ENCODE data around the gene SRL. TPM values are rescaled to one million over a fixed set of nuclear protein-coding genes. Genes with fewer than 3 reads are reported as not detected.

The SRL gene
- total and polyA plus RNA-seq, 2 experiments from 2014 or later = not detected

DNA sequence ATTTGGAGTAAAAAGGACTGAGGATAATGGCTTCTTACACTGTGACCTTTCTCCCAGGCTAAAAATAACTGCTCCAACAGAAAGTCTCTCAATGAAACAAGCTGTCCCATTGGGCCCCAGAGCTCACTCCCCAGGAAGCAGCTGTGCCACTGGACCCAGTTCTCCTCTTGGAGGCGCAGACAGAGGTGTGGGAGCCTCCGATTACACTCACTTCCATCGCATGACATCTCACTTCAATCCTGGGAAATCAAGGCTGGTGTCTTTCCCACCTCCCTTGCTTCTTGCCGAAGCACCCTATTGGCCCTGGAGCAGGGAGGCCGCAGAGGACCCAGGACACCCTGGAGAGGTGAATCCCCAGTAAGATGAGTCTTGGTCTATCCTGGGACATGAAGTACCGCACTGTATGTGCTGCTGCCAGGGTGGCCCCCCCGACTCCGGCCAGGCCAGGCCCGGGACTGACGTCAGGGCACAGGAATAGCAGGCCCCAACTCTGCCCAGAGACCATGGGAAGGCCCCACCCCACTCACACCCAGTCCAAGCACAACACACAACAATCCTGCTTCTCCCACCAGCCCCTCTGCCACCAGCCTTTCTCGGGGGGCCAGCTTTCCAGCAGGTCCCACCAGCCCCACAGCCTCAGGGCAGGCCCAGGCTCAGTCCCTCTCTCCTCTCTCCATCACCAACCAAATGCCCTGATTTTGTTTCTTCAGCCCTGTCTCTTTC lies 29.5 kb downstream of the SRL start:
- no peak overlapping the region for H3K4me3 ChIP-seq
- H2AFZ ChIP-seq = no peak overlapping the region
- Mint-ChIP-seq H3K27me3 (ENCODE audit: insufficient read depth, low read depth, poor library complexity) (peaks cover 5% of the 10 kb centered on the region), H3K36me3 (ENCODE audit: low read depth) (no peaks in the 10 kb centered on the region; the same call in 2 of the 3 replicates), H3K9me3 (no peaks in the 10 kb centered on the region; the same call in 2 of the 3 replicates), H3K27ac (no peak overlapping the region), H3K4me1 (peaks cover 14% of the 10 kb centered on the region), H3K4me3 (no peak overlapping the region)
- no peak for ATAC-seq
- H3K4me1 ChIP-seq (ENCODE audit: insufficient read depth) = peaks cover 5% of the 10 kb centered on the region
- H3K27me3 ChIP-seq (ENCODE audit: insufficient read depth) = no peaks in the 10 kb centered on the region
- DNase-seq (ENCODE audit: low spot score) = no peak
- H4K20me1 ChIP-seq (replicated peaks; ENCODE audit: insufficient read depth) = no peaks in the 10 kb centered on the region
- H3K9me2 ChIP-seq (ENCODE audit: insufficient read depth) = 0 out of 2 replicates have a peak, but pooled peaks cover 5% of the 10 kb centered on the region
- TF ChIP-seq, protein P1, sequence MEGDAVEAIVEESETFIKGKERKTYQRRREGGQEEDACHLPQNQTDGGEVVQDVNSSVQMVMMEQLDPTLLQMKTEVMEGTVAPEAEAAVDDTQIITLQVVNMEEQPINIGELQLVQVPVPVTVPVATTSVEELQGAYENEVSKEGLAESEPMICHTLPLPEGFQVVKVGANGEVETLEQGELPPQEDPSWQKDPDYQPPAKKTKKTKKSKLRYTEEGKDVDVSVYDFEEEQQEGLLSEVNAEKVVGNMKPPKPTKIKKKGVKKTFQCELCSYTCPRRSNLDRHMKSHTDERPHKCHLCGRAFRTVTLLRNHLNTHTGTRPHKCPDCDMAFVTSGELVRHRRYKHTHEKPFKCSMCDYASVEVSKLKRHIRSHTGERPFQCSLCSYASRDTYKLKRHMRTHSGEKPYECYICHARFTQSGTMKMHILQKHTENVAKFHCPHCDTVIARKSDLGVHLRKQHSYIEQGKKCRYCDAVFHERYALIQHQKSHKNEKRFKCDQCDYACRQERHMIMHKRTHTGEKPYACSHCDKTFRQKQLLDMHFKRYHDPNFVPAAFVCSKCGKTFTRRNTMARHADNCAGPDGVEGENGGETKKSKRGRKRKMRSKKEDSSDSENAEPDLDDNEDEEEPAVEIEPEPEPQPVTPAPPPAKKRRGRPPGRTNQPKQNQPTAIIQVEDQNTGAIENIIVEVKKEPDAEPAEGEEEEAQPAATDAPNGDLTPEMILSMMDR (conservative IDR thresholded peaks at IDR 0.05; ENCODE audit: low read depth in 2 of 2) = no peak
- TF ChIP-seq ZNF114 (CRISPR knock-in tag; IDR thresholded peaks at IDR 0.05) (no peak), POLR2AphosphoS5 (IDR thresholded peaks at IDR 0.05; ENCODE audit: low read depth) (no peak), ZNF331 (CRISPR knock-in tag; IDR thresholded peaks at IDR 0.05; ENCODE audit: low read depth) (no peak), NANOG (IDR thresholded peaks at IDR 0.05; ENCODE audit: borderline replicate concordance) (no peak), JUNB (IDR thresholded peaks at IDR 0.05; ENCODE audit: unreplicated experiment) (no peak), EZH2phosphoT487 (IDR thresholded peaks at IDR 0.05; ENCODE audit: unreplicated experiment) (no peak), EZH2 (IDR thresholded peaks at IDR 0.05; ENCODE audit: low read depth, unreplicated experiment) (no peak), CREB1 (CRISPR knock-in tag; IDR thresholded peaks at IDR 0.05; ENCODE audit: low read depth) (no peak), STAT1 (IDR thresholded peaks at IDR 0.05; ENCODE audit: unreplicated experiment) (no peak)
- TF ChIP-seq, protein P2, sequence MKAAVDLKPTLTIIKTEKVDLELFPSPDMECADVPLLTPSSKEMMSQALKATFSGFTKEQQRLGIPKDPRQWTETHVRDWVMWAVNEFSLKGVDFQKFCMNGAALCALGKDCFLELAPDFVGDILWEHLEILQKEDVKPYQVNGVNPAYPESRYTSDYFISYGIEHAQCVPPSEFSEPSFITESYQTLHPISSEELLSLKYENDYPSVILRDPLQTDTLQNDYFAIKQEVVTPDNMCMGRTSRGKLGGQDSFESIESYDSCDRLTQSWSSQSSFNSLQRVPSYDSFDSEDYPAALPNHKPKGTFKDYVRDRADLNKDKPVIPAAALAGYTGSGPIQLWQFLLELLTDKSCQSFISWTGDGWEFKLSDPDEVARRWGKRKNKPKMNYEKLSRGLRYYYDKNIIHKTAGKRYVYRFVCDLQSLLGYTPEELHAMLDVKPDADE (IDR thresholded peaks at IDR 0.05) = no peak
- TF ChIP-seq, protein P3, sequence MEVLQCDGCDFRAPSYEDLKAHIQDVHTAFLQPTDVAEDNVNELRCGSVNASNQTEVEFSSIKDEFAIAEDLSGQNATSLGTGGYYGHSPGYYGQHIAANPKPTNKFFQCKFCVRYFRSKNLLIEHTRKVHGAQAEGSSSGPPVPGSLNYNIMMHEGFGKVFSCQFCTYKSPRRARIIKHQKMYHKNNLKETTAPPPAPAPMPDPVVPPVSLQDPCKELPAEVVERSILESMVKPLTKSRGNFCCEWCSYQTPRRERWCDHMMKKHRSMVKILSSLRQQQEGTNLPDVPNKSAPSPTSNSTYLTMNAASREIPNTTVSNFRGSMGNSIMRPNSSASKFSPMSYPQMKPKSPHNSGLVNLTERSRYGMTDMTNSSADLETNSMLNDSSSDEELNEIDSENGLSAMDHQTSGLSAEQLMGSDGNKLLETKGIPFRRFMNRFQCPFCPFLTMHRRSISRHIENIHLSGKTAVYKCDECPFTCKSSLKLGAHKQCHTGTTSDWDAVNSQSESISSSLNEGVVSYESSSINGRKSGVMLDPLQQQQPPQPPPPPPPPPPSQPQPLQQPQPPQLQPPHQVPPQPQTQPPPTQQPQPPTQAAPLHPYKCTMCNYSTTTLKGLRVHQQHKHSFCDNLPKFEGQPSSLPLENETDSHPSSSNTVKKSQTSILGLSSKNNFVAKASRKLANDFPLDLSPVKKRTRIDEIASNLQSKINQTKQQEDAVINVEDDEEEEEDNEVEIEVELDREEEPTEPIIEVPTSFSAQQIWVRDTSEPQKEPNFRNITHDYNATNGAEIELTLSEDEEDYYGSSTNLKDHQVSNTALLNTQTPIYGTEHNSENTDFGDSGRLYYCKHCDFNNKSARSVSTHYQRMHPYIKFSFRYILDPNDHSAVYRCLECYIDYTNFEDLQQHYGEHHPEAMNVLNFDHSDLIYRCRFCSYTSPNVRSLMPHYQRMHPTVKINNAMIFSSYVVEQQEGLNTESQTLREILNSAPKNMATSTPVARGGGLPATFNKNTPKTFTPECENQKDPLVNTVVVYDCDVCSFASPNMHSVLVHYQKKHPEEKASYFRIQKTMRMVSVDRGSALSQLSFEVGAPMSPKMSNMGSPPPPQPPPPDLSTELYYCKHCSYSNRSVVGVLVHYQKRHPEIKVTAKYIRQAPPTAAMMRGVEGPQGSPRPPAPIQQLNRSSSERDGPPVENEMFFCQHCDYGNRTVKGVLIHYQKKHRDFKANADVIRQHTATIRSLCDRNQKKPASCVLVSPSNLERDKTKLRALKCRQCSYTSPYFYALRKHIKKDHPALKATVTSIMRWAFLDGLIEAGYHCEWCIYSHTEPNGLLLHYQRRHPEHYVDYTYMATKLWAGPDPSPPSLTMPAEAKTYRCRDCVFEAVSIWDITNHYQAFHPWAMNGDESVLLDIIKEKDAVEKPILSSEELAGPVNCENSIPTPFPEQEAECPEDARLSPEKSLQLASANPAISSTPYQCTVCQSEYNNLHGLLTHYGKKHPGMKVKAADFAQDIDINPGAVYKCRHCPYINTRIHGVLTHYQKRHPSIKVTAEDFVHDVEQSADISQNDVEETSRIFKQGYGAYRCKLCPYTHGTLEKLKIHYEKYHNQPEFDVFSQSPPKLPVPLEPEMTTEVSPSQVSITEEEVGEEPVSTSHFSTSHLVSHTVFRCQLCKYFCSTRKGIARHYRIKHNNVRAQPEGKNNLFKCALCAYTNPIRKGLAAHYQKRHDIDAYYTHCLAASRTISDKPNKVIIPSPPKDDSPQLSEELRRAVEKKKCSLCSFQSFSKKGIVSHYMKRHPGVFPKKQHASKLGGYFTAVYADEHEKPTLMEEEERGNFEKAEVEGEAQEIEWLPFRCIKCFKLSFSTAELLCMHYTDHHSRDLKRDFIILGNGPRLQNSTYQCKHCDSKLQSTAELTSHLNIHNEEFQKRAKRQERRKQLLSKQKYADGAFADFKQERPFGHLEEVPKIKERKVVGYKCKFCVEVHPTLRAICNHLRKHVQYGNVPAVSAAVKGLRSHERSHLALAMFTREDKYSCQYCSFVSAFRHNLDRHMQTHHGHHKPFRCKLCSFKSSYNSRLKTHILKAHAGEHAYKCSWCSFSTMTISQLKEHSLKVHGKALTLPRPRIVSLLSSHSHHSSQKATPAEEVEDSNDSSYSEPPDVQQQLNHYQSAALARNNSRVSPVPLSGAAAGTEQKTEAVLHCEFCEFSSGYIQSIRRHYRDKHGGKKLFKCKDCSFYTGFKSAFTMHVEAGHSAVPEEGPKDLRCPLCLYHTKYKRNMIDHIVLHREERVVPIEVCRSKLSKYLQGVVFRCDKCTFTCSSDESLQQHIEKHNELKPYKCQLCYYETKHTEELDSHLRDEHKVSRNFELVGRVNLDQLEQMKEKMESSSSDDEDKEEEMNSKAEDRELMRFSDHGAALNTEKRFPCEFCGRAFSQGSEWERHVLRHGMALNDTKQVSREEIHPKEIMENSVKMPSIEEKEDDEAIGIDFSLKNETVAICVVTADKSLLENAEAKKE (CRISPR knock-in tag; IDR thresholded peaks at IDR 0.05) = no peak
- TF ChIP-seq, protein P4, sequence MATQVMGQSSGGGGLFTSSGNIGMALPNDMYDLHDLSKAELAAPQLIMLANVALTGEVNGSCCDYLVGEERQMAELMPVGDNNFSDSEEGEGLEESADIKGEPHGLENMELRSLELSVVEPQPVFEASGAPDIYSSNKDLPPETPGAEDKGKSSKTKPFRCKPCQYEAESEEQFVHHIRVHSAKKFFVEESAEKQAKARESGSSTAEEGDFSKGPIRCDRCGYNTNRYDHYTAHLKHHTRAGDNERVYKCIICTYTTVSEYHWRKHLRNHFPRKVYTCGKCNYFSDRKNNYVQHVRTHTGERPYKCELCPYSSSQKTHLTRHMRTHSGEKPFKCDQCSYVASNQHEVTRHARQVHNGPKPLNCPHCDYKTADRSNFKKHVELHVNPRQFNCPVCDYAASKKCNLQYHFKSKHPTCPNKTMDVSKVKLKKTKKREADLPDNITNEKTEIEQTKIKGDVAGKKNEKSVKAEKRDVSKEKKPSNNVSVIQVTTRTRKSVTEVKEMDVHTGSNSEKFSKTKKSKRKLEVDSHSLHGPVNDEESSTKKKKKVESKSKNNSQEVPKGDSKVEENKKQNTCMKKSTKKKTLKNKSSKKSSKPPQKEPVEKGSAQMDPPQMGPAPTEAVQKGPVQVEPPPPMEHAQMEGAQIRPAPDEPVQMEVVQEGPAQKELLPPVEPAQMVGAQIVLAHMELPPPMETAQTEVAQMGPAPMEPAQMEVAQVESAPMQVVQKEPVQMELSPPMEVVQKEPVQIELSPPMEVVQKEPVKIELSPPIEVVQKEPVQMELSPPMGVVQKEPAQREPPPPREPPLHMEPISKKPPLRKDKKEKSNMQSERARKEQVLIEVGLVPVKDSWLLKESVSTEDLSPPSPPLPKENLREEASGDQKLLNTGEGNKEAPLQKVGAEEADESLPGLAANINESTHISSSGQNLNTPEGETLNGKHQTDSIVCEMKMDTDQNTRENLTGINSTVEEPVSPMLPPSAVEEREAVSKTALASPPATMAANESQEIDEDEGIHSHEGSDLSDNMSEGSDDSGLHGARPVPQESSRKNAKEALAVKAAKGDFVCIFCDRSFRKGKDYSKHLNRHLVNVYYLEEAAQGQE (IDR thresholded peaks at IDR 0.05; ENCODE audit: unreplicated experiment) = no peak
- H3K27ac ChIP-seq (ENCODE audit: low read depth) = no peak overlapping the region
- no peak overlapping the region for H3K4me2 ChIP-seq
- no peaks in the 10 kb centered on the region for H3K36me3 ChIP-seq (ENCODE audit: insufficient read depth)
- H3F3A ChIP-seq (replicated peaks; ENCODE audit: low read depth) = no peaks in the 10 kb centered on the region
- no peaks in the 10 kb centered on the region for H3K79me2 ChIP-seq (replicated peaks; ENCODE audit: insufficient read depth)

All from GM23338 (cell line).